GM13977 (cell line): ENCODE measurements around the gene B4GALT5.

Experiments
- DNase-seq: peaks from one replicate; pipeline ENCODE4 v3.0.0; 2012; ENCODE audit warnings: low spot score
- in situ Hi-C: fragments of 300-500 bp; cut with MboI; formaldehyde crosslinking; loops from one replicate; pipeline ENCODE4 v1.12.0; 2022; ENCODE audit warnings: low sequenced_read_pairs, low pct_unique_long_range_greater_than_20kb, mixed read lengths, inconsistent platforms; ENCODE audit not compliant: unreplicated experiment
- TF ChIP-seq, protein P1 (sequence below): IDR thresholded peaks from 2 replicates; pipeline ENCODE4 v1.5.1; 2012; ENCODE audit warnings: mild to moderate bottlenecking, control low read depth; ENCODE audit not compliant: insufficient read depth; ENCODE audit errors: extremely low read depth, missing control alignments

B4GALT5 gene

DNA sequence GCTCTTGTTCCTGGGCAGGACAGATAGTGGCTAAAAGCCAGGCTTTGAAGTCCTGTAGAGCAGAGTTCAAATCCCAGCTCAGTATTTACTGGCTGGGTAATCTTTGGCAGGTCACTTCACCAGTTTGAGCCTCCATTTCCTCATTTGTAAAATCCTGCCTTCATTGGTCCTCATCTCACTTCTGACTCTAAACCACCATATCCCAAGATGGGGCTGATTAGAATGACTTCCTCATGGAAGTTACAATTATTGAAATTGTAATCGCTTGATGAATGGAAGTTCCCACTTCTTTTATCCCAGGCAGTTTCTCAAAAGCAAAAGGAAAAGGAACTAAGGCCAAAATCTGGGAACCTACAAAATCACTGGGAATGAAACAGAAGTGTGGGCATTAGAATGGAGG, 35.9 kb upstream of the B4GALT5 start:
- in situ Hi-C loops = no loop called here
- DNase-seq = no peak
- TF ChIP-seq, protein P1, sequence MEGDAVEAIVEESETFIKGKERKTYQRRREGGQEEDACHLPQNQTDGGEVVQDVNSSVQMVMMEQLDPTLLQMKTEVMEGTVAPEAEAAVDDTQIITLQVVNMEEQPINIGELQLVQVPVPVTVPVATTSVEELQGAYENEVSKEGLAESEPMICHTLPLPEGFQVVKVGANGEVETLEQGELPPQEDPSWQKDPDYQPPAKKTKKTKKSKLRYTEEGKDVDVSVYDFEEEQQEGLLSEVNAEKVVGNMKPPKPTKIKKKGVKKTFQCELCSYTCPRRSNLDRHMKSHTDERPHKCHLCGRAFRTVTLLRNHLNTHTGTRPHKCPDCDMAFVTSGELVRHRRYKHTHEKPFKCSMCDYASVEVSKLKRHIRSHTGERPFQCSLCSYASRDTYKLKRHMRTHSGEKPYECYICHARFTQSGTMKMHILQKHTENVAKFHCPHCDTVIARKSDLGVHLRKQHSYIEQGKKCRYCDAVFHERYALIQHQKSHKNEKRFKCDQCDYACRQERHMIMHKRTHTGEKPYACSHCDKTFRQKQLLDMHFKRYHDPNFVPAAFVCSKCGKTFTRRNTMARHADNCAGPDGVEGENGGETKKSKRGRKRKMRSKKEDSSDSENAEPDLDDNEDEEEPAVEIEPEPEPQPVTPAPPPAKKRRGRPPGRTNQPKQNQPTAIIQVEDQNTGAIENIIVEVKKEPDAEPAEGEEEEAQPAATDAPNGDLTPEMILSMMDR = no peak

DNA sequence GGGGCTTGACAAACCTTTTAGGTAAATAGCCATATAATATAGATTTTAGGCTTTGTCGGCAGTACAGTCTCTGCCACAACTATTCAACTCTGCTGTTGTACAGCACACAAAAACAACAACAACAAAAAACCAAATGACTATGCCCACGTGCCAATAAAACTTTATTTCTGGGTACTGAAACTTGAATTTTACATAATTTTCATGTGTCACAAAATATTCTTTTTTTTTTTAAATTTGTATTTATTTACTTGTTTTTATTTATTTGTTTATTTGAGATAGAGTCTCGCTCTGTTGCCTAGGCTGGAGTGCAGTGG, 34.8 kb upstream of the B4GALT5 start:
- DNase-seq = no peak
- TF ChIP-seq, protein P1 = no peak
- in situ Hi-C loops = no loop called here

DNA sequence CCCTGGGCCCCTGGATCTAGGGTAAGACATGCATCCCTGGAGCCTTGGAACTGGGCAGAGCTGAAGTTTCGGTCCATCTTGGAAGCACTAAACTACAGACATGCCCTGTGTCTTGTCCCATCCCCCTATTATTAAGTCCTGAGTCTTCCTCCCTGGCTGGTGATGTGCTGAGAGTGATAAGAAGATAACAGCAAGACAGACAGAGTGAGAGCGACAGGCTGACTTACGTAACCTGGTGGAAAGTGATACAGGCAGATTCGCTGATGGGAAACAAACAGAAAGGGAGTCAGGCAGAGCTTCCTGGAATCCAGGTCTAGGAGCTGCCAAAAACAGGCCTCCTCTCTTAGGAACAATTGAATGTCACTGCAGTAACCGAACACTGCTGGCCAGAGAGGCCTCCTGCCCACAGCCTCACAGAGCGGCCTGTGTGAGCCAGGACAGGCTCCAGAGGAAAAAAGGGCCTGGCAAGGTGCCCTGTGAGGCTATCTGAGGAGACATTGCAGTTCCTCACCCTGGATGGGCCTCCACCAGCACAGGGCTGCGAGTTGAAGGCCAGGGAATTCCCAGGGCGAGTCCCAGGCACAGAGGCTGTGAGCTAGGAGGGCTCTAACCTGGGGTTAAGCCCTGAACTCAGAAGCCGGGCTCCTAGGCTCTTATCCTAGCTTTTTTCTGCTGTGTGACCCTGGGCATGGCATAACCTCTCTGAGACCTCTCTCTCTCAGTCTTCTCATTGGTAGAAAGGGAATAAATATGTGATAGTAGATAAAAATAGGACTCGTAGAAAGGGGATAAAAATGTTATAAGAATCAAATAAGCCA, 34.2 kb upstream of the B4GALT5 start:
- TF ChIP-seq, protein P1 = no peak
- in situ Hi-C loops = no loop called here
- no peak for DNase-seq

DNA sequence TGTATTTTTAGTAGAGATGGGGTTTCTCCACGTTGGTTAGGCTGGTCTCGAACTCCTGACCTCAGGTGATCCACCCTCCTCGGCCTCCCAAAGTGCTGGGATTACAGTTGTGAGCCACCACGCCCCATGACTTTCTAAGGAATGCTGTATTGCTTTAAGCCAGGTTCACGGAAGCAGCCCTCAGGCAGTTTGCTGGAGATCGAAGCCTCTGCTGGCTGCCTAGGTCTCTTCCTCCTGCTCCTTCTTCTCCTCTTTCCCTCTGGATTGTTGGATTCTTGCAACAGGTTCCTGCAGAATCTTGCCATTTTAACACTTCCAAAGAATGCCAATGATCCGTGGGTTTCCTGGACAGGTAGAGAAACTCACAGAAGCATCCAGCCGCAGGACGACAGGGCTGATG, 29.3 kb upstream of the B4GALT5 start:
- no peak for DNase-seq
- TF ChIP-seq, protein P1 = no peak
- in situ Hi-C loops = no loop called here

DNA sequence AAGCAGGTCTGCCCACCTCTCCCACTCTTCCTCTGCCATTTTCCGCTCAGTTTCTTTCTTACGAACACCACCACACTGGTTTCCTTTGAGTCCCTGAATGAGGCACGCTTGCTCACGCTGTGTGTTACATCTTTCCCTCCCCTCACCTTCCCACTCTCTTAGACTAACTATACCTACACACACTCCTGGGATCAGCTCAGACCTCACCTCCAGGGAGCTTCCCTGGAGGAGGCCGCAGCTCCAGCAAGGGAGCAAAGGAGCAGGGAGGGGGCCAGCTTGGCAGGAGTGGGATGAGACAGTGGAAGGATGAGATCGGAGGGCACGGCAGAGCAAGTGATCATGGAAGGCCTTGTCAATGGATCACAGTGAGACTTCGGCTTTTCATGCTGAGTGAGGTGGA, 28.3 kb upstream of the B4GALT5 start:
- in situ Hi-C loops = no loop called here
- TF ChIP-seq, protein P1 = no peak

DNA sequence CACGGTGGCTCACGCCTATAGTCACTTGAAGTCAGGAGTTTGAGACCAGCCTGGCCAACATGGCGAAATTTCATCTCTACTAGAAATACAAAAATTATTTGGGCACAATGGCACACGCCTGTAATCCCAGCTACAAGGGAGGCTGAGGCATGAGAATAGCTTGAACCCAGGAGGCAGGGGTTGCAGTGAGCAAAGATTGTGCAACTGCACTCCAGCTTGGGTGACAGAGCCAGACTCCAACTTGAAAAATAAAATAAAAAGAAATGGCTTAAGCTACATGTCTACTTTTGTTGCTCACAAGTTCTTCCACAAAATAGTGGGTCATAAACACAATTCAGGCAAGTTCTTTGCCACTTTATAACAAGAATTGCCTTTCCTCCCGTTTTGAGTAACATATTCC, 27.1 kb upstream of the B4GALT5 start:
- in situ Hi-C loops = no loop called here
- TF ChIP-seq, protein P1 = no peak
- no peak for DNase-seq

More for the DNA sequence above, 28.3 kb upstream of the B4GALT5 start:
- DNase-seq = no peak
